Measurements from ENCODE around the gene SERINC1. TPM values are rescaled to one million over a fixed set of nuclear protein-coding genes. Genes with fewer than 3 reads are reported as not detected.

Gene SERINC1
- total RNA-seq, 2 donors from 2014 or later = 31.3 to 84.3 TPM

GRCh38 chr6:122428781-122429180 is 42.8 kb downstream of the SERINC1 start:
- TF ChIP-seq, protein P1, sequence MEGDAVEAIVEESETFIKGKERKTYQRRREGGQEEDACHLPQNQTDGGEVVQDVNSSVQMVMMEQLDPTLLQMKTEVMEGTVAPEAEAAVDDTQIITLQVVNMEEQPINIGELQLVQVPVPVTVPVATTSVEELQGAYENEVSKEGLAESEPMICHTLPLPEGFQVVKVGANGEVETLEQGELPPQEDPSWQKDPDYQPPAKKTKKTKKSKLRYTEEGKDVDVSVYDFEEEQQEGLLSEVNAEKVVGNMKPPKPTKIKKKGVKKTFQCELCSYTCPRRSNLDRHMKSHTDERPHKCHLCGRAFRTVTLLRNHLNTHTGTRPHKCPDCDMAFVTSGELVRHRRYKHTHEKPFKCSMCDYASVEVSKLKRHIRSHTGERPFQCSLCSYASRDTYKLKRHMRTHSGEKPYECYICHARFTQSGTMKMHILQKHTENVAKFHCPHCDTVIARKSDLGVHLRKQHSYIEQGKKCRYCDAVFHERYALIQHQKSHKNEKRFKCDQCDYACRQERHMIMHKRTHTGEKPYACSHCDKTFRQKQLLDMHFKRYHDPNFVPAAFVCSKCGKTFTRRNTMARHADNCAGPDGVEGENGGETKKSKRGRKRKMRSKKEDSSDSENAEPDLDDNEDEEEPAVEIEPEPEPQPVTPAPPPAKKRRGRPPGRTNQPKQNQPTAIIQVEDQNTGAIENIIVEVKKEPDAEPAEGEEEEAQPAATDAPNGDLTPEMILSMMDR (IDR thresholded peaks at IDR 0.05) = no peak
- no peak for TF ChIP-seq POLR2A (IDR thresholded peaks at IDR 0.05)
- Histone ChIP-seq H3K4me1 (no peaks in the 10 kb centered on the region), H3K27ac (no peak overlapping the region), H3K27me3 (no peaks in the 10 kb centered on the region), H3K9me3 (no peaks in the 10 kb centered on the region), H3K4me3 (no peak overlapping the region), H3K36me3 (replicated peaks in 1 of 2; ENCODE audit: insufficient read depth in 1 of 2, low read depth in 2 of 2) (peaks cover 2 to 6% of the 10 kb centered on the region in 2 donors)
- ATAC-seq = no peak
- 93 to 94% methylated on average over 1 of the region's 1 CpG for WGBS, 2 donors
- intact Hi-C loops (cut with DNase I) = no loop called here
- DNase-seq = no peak

DNA sequence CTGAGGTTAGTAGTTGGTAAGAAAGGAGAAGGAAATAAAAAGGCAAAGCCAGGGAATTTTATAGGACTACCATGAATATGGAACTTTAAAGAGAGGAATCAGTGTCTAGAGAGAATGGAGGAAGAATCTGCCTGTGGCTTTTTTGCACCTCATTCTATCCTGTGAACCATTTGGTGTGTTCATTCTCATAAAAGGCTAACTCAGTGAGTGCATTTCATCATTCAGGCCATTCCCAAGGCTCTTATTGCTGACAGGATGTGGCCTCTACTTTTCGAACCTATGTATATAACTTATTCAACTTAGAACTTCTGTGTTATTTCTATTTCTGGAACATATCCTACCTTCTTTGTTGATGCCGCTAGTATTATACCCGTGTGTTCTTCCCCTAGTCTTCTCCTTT is 45.0 kb downstream of the SERINC1 start:
- Histone ChIP-seq H3K4me3 (no peak overlapping the region), H3K27me3 (no peaks in the 10 kb centered on the region), H3K4me1 (no peaks in the 10 kb centered on the region), H3K36me3 (replicated peaks in 1 of 2; ENCODE audit: insufficient read depth in 1 of 2, low read depth in 2 of 2) (peaks cover 0 to 3% of the 10 kb centered on the region in 2 donors), H3K9me3 (no peaks in the 10 kb centered on the region), H3K27ac (no peak overlapping the region)
- DNase-seq = no peak
- ATAC-seq = no peak
- intact Hi-C loops (cut with DNase I) = no loop called here
- WGBS, 2 donors = 91 to 92% methylated on average over 3 of the region's 3 CpGs
- no peak for TF ChIP-seq POLR2A (IDR thresholded peaks at IDR 0.05)
- TF ChIP-seq, protein P1 (IDR thresholded peaks at IDR 0.05) = no peak

DNA sequence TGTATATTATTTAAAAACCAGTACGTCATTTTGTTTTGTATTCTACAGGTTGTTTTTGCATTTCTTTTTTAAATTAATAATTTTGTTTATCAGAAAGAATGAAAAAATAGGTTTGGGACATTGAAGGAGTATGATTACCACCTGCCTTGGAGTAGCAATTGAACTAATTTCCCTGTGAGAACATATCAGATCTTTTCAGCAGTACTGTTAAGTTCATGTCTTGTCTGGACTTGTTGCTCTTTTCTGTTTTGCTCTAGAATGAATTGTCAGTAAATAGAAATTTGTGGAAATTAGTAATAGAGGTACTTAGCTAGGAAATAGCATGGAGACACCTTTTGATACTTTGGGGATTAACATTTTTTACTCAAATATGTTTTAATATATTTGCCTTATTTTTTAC is 47.9 kb downstream of the SERINC1 start:
- Histone ChIP-seq H3K4me3 (no peak overlapping the region), H3K36me3 (replicated peaks in 1 of 2; ENCODE audit: insufficient read depth in 1 of 2, low read depth in 2 of 2) (peaks cover 0 to 3% of the 10 kb centered on the region in 2 donors), H3K27ac (no peak overlapping the region), H3K9me3 (no peaks in the 10 kb centered on the region), H3K27me3 (no peaks in the 10 kb centered on the region), H3K4me1 (no peaks in the 10 kb centered on the region)
- TF ChIP-seq POLR2A (IDR thresholded peaks at IDR 0.05) = no peak
- TF ChIP-seq, protein P1 (IDR thresholded peaks at IDR 0.05) = no peak
- intact Hi-C loops (cut with DNase I) = no loop called here
- DNase-seq (no peak), ATAC-seq (no peak)
- WGBS, 2 donors = 83 to 88% methylated on average over 1 of the region's 1 CpG

DNA sequence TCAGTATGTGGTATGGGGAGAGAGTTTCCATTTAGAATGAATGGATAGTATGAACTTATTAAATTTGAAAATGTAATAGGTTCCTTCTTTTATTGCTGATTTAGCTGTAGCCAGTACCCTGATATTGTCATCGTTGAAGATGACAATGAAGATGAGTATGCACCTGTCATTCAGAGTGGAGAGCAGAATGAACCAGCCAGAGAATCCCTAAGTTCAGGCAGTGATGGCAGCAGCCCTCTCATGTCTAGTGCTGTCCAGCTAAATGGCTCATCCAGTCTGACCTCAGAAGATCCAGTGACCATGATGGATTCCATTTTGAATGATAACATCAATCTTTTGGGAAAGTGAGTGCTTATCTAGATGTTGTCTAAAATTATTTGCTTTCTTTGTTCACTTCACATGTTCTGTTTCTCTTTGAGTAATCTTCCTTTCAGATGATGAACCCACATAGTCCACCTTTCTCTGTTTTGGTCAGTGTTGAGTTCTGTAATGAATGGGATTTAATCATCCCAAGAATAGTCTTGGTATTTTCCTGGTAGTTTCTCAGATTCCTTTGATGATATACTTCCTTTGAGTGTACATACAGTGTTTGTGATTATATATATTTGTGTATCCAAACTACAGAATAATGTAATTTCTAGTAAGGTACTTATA is 48.9 kb downstream of the SERINC1 start:
- intact Hi-C loops (cut with DNase I) = no loop called here
- no peak for ATAC-seq
- DNase-seq = no peak
- no peaks in the 10 kb centered on the region for H3K4me1 ChIP-seq
- no peak overlapping the region for H3K27ac ChIP-seq
- 91 to 100% methylated on average over 1 of the region's 1 CpG for WGBS, 2 donors
- no peaks in the 10 kb centered on the region for H3K9me3 ChIP-seq
- no peaks in the 10 kb centered on the region for H3K27me3 ChIP-seq
- peaks cover 0 to 3% of the 10 kb centered on the region in 2 donors for H3K36me3 ChIP-seq (replicated peaks in 1 of 2; ENCODE audit: insufficient read depth in 1 of 2, low read depth in 2 of 2)
- TF ChIP-seq POLR2A (IDR thresholded peaks at IDR 0.05) = no peak
- H3K4me3 ChIP-seq = no peak overlapping the region

DNA sequence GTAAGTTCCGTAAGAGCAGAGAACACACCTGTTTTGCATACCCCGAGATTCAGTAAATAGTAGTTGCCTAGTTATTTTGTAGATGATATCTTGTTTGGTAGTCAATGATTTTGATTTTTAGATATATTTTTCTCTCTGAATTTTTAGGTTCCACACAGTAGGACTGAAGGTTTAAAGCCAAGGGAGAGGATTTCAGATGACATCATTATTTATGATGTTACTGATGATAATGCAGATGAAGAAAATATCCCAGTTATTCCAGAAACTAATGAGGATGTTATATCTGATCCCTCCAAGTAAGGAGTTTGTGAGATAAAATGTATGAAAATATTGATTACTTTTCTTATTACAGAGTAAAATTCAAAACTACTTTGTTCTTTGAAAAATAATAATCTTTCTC is 49.6 kb downstream of the SERINC1 start:
- intact Hi-C loops (cut with DNase I) = no loop called here
- peaks cover 0 to 3% of the 10 kb centered on the region in 2 donors for H3K36me3 ChIP-seq (replicated peaks in 1 of 2; ENCODE audit: insufficient read depth in 1 of 2, low read depth in 2 of 2)

More for the DNA sequence above, 49.6 kb downstream of the SERINC1 start:
- Histone ChIP-seq H3K9me3 (no peaks in the 10 kb centered on the region), H3K4me1 (no peaks in the 10 kb centered on the region), H3K4me3 (no peak overlapping the region), H3K27ac (no peak overlapping the region), H3K27me3 (no peaks in the 10 kb centered on the region)
- ATAC-seq = no peak
- DNase-seq = no peak
- 87 to 97% methylated on average over 2 of the region's 2 CpGs for WGBS, 2 donors
- TF ChIP-seq POLR2A (IDR thresholded peaks at IDR 0.05) = no peak
- TF ChIP-seq, protein P1 (IDR thresholded peaks at IDR 0.05) = no peak
